PC-9 (cell line): ENCODE data around the gene CES3.

Experiments
- EZH2 ChIP-seq: fragments of 200-600 bp; sonication (generic); IDR thresholded peaks from 2 replicates; pipeline ENCODE4 v1.8.0; 2017; ENCODE audit warnings: antibody characterized with exemption, low read depth
- TF ChIP-seq, protein P1 (sequence below): fragments of 200-600 bp; sonication (generic); conservative IDR thresholded peaks from 2 replicates; pipeline ENCODE4 v1.6.1; 2017; ENCODE audit warnings: mixed run types, antibody characterized with exemption, mild to moderate bottlenecking, moderate library complexity

DNA sequence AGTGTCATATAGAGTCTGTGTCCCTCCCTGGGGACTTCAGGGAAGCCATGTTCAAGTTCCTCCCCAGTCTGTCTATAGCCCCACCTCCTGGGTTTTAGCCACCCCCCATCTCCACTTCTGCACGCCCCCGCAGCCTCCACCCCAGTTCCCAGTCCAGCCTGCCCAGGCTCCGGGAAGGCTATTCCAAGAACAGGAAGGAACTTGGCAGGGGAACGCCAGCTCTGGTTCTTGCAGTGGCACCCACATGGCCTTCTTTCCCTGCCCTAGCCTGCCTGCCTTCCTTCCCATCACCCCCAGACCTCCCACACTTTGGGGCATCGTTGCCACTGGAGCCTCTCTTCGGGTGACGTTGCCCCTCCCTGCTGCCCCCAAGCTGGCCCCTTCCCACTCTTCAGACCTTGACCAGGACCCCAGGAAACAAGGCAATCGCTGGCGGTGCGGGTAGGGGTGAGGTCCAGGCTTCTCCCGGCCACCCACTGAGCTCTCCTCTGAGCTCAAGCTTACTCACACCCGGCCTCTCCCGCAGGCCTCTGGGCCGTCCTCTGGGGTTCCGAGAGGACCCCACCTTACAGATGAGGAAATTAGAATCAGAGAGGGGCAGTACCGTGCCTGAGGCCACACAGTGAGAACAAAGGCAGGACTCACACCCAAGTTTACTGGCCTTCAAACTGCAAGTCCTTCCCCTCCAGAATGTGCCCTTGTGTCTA is 18.1 kb downstream of the CES3 start:
- TF ChIP-seq, protein P1, sequence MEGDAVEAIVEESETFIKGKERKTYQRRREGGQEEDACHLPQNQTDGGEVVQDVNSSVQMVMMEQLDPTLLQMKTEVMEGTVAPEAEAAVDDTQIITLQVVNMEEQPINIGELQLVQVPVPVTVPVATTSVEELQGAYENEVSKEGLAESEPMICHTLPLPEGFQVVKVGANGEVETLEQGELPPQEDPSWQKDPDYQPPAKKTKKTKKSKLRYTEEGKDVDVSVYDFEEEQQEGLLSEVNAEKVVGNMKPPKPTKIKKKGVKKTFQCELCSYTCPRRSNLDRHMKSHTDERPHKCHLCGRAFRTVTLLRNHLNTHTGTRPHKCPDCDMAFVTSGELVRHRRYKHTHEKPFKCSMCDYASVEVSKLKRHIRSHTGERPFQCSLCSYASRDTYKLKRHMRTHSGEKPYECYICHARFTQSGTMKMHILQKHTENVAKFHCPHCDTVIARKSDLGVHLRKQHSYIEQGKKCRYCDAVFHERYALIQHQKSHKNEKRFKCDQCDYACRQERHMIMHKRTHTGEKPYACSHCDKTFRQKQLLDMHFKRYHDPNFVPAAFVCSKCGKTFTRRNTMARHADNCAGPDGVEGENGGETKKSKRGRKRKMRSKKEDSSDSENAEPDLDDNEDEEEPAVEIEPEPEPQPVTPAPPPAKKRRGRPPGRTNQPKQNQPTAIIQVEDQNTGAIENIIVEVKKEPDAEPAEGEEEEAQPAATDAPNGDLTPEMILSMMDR, result no peak
- TF ChIP-seq EZH2, result no peak
